Neural progenitor cell (in vitro differentiated cells): ENCODE measurements around the gene SLC35D2.

Experiments used
- CTCF ChIP-seq: fragments of 200-600 bp; sonication (generic); IDR thresholded peaks from 2 replicates; pipeline ENCODE4 v1.5.1; 2017; ENCODE audit warnings: antibody characterized with exemption, mild to moderate bottlenecking
- EZH2 ChIP-seq: fragments of 200-600 bp; sonication (generic); IDR thresholded peaks from 2 replicates; pipeline ENCODE4 v1.6.1; 2017; ENCODE audit warnings: antibody characterized with exemption, mild to moderate bottlenecking, moderate library complexity
- EZH2phosphoT487 ChIP-seq: fragments of 200-600 bp; sonication (generic); IDR thresholded peaks from 2 replicates; pipeline ENCODE4 v1.6.1; 2017; ENCODE audit warnings: antibody characterized with exemption

- TF ChIP-seq EZH2 (no peak), CTCF (no peak), EZH2phosphoT487 (no peak)
Observed at GRCh38 chr9:96376891-96377874, 6.3 kb downstream of the SLC35D2 start.
